Spinal cord (tissue), 10 donors: ENCODE measurements around the gene FBXO9. TPM values are rescaled to one million over a fixed set of nuclear protein-coding genes. Genes with fewer than 3 reads are reported as not detected.

Experiments used
- DNase-seq, 6 donors: peaks; one replicate each; pipeline versions ENCODE4 v3.0.0 to v3.0.0-alpha.2; 2013 to 2015; ENCODE audit warnings: low spot score in 6 of 6, low read depth in 4 of 6
- H3K27ac ChIP-seq: one replicate; pipeline ENCODE4 v1.5.1; 2013; ENCODE audit warnings: low read depth, low read length, control low read depth
- H3K27me3 ChIP-seq: one replicate; pipeline ENCODE4 v1.6.1; 2013; ENCODE audit warnings: low read length; ENCODE audit not compliant: control insufficient read depth, insufficient read depth
- H3K36me3 ChIP-seq: one replicate; pipeline ENCODE4 v1.6.1; 2013; ENCODE audit warnings: low read length; ENCODE audit not compliant: control insufficient read depth, insufficient read depth
- H3K4me1 ChIP-seq: one replicate; pipeline ENCODE4 v1.6.1; 2013; ENCODE audit warnings: low read length; ENCODE audit not compliant: control insufficient read depth, insufficient read depth
- H3K4me3 ChIP-seq: one replicate; pipeline ENCODE4 v1.5.1; 2013; ENCODE audit warnings: low read depth, low read length, control low read depth
- H3K9me3 ChIP-seq: one replicate; pipeline ENCODE4 v1.6.1; 2013; ENCODE audit warnings: low read length; ENCODE audit not compliant: control insufficient read depth, insufficient read depth
- WGBS: methylation state at CpG from one replicate; pipeline ENCODE4 v1.1.5; 2013; ENCODE audit warnings: missing lambda C conversion rate; ENCODE audit not compliant: insufficient coverage; 5-methylcytosine and 5-hydroxymethylcytosine counted together
- long read RNA-seq, 4 donors: transcript quantifications; one replicate each; lab custom pipeline, GENCODE V29; 2026
- polyA plus RNA-seq, 2 donors: library from polyadenylated mRNA; unstranded; fragments of 120-200 nt; gene quantifications; one replicate each; pipeline ENCODE4 v1.2.1, GENCODE V29; 2013; ENCODE audit not compliant: insufficient read length in 2 of 2
- total RNA-seq, 2 donors: library from RNA; depleted of rRNA in 1 of 2; stranded (reverse); fragments of 120-200 nt in 1 of 2; fragments of >200 nt in 1 of 2; gene quantifications; one replicate each; pipeline versions ENCODE4 v1.2.3 to v1.2.4, GENCODE V29; 2013 to 2014
- donor health status: healthy.

FBXO9 gene
- total RNA-seq (10 to 100 TPM; 67.7 to 79.7 TPM), polyA plus RNA-seq (100 to 1,000 TPM; 127 to 132 TPM)
- long read RNA-seq, donor 1, partial matches to known transcripts = 37 of 46 reads
- long read RNA-seq, donor 1, other reads (novel, unspliced or antisense) = 9 of 46 reads
- long read RNA-seq, donor 2 = 0 reads
- long read RNA-seq, donor 3, partial matches to known transcripts = 9 of 9 reads
- long read RNA-seq, donor 3, other reads (novel, unspliced or antisense) = 0 of 9 reads
- long read RNA-seq, donor 4, partial matches to known transcripts = 6 of 6 reads
- long read RNA-seq, donor 4, other reads (novel, unspliced or antisense) = 0 of 6 reads

DNA sequence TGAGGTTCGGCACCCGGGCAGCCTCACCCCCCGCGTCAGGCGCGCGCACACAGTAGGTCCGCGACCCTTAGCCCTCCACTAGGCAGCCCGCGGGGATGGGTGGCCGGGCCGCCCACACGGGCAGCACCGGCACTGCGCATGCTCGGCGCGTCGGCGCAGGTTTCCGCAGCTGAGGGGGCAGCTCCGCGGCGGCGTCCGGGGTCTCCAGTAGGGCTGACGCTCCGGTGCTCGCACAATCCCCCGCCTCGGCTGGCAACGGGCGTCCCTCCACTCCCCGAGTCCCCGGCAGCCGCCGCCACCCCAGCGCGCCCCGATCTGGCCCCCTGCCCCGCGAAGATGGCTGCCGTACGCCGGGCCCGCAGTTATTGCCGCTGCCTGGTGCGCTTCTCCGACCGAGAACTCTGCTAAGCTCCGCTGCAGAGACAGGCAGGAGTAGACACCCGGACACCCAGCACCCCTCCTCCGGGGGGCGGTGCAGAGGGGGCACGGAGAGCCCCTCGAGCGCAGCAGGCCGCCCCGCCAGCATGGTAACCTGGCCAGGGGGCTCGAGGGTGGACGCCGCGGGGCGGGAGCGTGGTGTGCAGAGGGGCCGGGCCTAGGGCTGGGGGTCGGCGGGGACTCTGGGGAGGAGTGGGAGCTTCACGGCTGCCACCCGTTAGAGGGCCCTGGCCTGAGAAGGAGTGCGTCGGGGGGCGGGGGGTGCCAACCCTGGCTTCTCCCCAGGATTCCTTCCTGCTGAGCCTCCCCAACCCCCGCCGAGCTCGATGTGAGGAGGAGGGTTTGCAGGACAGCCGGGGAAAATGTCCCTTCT lies at the start of gene FBXO9:
FBXO9 (plus strand) TSS at position 139 of the 811 bp plus-strand sequence; CDS start at position 525, 386 bp downstream.
- peak within 1 kb of the TSS; percentile 98 for H3K27ac ChIP-seq
- peaks cover 5% of the 10 kb centered on the region for H3K4me1 ChIP-seq

GRCh38 chr6:53015486-53015885 lies 49.7 kb upstream of the FBXO9 start:
- WGBS = no CpG with 5 or more reads among the region's 1 CpG

More for the DNA sequence above, at the start of gene FBXO9:
- Histone ChIP-seq H3K36me3 (no peaks in the 10 kb centered on the region), H3K27me3 (no peaks in the 10 kb centered on the region), H3K4me3 (peak within 1 kb of the TSS; percentile 97), H3K9me3 (no peaks in the 10 kb centered on the region)
- peak; percentile 53 to 94 (median 80) for DNase-seq
- WGBS = under 1% methylated on average over 73 of the region's 78 CpGs

DNA sequence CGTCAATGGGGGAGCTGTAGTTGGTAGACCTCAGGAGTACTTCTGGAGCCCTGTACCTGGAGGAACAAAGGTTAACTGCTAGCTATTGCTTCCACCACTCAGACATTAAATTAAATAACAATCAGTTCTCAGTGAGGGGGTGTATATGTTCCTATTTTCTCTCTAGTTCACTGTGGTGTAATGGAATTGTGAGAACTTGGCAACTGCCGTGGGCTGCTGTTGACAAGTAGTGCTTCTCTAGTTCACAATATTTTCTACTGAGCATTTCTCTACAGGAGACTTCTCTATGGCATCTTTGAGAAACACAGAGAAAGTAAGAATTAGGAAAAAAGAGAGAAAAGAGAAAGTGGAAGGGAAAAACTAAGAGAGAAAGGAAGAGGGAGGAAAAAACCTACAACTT lies 46.8 kb upstream of the FBXO9 start:
- H3K36me3 ChIP-seq = peaks cover 17% of the 10 kb centered on the region
- no peak overlapping the region for H3K4me3 ChIP-seq
- no peaks in the 10 kb centered on the region for H3K4me1 ChIP-seq
- DNase-seq = no peak
- no peaks in the 10 kb centered on the region for H3K27me3 ChIP-seq
- no peaks in the 10 kb centered on the region for H3K9me3 ChIP-seq
- WGBS = no CpG with 5 or more reads among the region's 2 CpGs
- H3K27ac ChIP-seq = no peak overlapping the region

More at GRCh38 chr6:53015486-53015885, 49.7 kb upstream of the FBXO9 start:
- Histone ChIP-seq H3K36me3 (peaks cover 34% of the 10 kb centered on the region), H3K4me1 (no peaks in the 10 kb centered on the region), H3K9me3 (no peaks in the 10 kb centered on the region), H3K4me3 (no peak overlapping the region), H3K27me3 (no peaks in the 10 kb centered on the region), H3K27ac (no peak overlapping the region)
- no peak for DNase-seq

DNA sequence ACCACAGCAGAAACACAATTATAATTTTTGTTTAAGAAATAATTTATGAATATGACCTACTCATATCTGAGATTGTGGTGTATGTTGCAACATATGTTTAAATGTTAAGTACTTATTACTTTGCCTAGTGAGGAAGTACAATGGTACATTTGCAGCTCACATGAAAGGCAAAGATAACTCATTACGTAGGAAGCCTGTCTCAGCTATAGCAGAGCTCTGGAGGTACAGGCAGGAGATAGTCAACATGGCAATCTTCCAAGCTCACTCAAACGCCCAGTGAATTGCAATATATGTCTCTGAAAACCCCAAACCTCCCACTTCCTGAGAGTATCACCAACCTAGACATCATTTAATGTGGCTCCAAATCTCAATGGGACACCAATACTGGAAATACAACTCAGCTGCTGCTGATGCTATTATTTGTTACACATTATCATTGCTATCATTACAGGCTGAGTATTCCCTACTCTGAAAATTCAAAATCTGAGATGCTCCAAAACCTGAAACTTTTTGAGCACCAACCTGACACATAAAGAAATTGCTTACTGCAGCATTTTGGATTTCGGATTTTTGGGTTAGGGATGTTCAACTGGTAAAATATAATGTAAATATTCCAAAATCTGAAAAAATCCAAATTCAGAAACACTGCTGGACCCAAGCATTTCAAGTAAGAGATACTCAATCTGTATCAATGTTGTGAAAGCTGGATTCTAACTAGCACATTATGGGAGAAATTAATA lies 45.0 kb upstream of the FBXO9 start:
- H3K9me3 ChIP-seq = no peaks in the 10 kb centered on the region
- no peak overlapping the region for H3K4me3 ChIP-seq
- no peak overlapping the region for H3K27ac ChIP-seq
- H3K4me1 ChIP-seq = no peaks in the 10 kb centered on the region
- no peaks in the 10 kb centered on the region for H3K27me3 ChIP-seq
- DNase-seq = no peak
- 63% methylated on average over 2 of the region's 3 CpGs for WGBS
- H3K36me3 ChIP-seq = peaks cover 14% of the 10 kb centered on the region

DNA sequence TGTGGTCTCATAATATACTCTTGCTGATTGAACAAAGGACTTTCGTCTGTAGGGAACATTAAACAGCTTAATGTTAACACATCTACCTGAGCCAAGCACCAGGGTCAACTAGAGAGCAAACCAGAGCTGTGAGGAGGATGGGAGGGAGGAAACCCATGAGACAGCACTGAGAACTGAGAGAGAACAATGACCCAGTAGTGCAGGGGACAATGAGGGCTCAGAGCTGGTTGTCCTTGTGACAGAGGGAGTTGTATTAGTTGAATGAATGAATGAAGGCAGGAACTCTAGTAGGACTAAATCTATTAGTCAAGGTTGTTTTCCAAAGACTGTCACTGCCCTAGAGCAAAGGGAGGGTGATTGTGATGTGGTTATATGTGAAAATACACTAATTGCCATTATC lies 41.9 kb upstream of the FBXO9 start:
- no peak overlapping the region for H3K4me3 ChIP-seq
- no CpG with 5 or more reads among the region's 1 CpG for WGBS
- no peaks in the 10 kb centered on the region for H3K9me3 ChIP-seq
- no peak overlapping the region for H3K27ac ChIP-seq
- no peak for DNase-seq
- no peaks in the 10 kb centered on the region for H3K4me1 ChIP-seq
- no peaks in the 10 kb centered on the region for H3K27me3 ChIP-seq
- peaks cover 14% of the 10 kb centered on the region for H3K36me3 ChIP-seq

- H3K4me3 ChIP-seq = no peak overlapping the region
- peaks cover 10% of the 10 kb centered on the region for H3K36me3 ChIP-seq
- no peaks in the 10 kb centered on the region for H3K27me3 ChIP-seq
- no CpG with 5 or more reads among the region's 3 CpGs for WGBS
- H3K27ac ChIP-seq = no peak overlapping the region
- no peaks in the 10 kb centered on the region for H3K9me3 ChIP-seq
- DNase-seq = no peak
- no peaks in the 10 kb centered on the region for H3K4me1 ChIP-seq
These were observed 38.7 kb upstream of the FBXO9 start for GRCh38 chr6:53026526-53026925.

- Histone ChIP-seq H3K4me1 (no peaks in the 10 kb centered on the region), H3K27me3 (no peaks in the 10 kb centered on the region), H3K4me3 (no peak overlapping the region), H3K9me3 (no peaks in the 10 kb centered on the region), H3K27ac (no peak overlapping the region), H3K36me3 (peaks cover 13% of the 10 kb centered on the region)
- DNase-seq = no peak
- 100% methylated on average over 1 of the region's 5 CpGs for WGBS
These were observed 38.0 kb upstream of the FBXO9 start for GRCh38 chr6:53027131-53027718.

- no peaks in the 10 kb centered on the region for H3K27me3 ChIP-seq
- WGBS = no CpG with 5 or more reads among the region's 1 CpG
- H3K36me3 ChIP-seq = peaks cover 13% of the 10 kb centered on the region
- no peaks in the 10 kb centered on the region for H3K9me3 ChIP-seq
- DNase-seq = no peak
- H3K4me1 ChIP-seq = no peaks in the 10 kb centered on the region
- no peak overlapping the region for H3K4me3 ChIP-seq
- no peak overlapping the region for H3K27ac ChIP-seq
These were observed 36.7 kb upstream of the FBXO9 start for GRCh38 chr6:53028467-53028866.

GRCh38 chr6:53029257-53029656 lies 35.9 kb upstream of the FBXO9 start:
- Histone ChIP-seq H3K4me3 (no peak overlapping the region), H3K27me3 (no peaks in the 10 kb centered on the region), H3K4me1 (no peaks in the 10 kb centered on the region), H3K36me3 (peaks cover 13% of the 10 kb centered on the region), H3K27ac (no peak overlapping the region), H3K9me3 (no peaks in the 10 kb centered on the region)
- no peak for DNase-seq
